ENCODE measurements around the gene RAP1A. TPM values are rescaled to one million over a fixed set of nuclear protein-coding genes. Genes with fewer than 3 reads are reported as not detected.
"Not testable (repeated sequence)": the region's sequence is repeated elsewhere in the genome, so short reads cannot be mapped to it uniquely, and the experiment has no call there.

RAP1A gene
- total RNA-seq, 1 donor from 2014 or later = 93.7 TPM

DNA sequence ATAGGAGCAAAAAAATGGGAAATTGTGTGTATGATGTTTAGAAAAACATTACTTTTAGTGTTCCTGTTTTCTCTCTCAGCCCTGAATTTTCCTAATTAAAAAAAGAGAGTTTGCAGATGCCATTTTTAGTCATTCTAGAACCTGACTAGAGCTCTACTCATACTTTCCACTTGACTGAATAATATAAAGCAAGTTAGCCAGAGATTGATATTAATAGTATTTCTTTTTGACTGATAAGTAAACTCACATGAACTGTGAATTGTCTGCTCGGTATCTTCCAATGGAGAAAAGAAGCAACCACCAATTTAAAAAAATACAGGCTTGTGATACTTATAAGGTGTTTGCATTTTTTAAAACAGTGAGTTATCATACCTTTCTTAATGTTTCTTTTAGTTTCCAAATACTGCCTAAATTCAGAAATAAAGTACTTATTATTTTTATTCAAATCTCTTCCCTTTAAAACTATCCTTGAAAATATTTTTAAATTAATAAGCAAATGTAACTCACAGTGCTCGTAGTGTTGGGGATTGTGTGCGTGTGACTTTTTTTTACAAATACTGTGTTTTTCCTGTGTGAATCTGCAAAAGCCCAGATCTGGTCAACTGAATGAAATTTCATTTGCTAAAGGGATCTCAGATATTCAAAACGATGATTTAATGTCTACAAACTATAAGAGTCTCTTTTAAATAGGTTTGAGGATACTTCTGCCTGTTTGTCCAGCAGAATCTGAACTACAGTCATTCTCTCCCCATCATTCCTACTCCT, 9.8 kb downstream of the RAP1A start:
- DNase-seq (ENCODE audit: low read depth) = no peak

DNA sequence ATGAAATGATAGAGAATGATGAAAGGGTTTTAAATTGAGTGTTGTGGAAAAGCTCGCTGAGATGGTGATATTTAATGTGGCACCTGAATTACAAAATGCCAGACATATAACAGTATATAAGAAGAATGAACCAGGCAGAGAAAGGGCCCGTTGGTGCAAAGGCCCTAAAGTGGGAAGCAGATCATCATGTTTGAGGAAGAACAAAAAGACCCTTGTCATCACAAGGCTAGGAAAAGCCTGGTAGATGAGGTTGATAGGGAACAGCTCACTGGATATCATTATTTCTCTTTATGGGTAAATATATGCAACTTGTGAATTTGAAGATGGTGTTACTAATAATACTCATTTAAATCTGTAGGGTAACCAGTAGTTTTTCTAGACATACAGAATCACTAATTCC, 11.0 kb downstream of the RAP1A start:
- DNase-seq (ENCODE audit: low read depth) = no peak

GRCh38 chr1:111631502-111631901, 11.9 kb downstream of the RAP1A start:
- DNase-seq (ENCODE audit: low read depth) = no peak

GRCh38 chr1:111632771-111633170, 13.2 kb downstream of the RAP1A start:
- not testable (repeated sequence) for DNase-seq (ENCODE audit: low read depth)

DNA sequence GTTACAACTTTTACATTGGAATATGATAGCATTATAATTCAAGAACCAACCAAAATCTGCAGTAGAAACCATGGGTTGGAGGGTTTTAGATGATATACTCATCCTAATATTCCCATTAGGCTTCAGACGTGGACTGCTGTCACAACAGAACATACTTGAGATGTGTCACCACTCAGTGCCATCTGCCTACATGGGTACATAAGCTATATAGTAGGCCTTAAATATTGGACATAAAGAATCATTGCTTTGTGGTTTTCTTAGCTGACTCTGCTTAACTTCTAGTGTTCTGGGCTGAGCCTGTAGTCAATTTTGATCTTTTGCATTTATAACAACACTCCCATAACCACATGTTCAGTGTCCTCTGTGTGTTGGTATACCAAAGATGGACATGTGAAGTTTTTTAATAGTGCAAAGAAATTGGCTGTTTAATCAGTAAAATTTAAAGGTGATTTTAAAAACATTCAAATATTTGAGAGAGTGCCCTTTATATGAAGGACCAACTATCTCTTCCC, 14.2 kb downstream of the RAP1A start:
- no peak for DNase-seq (ENCODE audit: low read depth)

DNA sequence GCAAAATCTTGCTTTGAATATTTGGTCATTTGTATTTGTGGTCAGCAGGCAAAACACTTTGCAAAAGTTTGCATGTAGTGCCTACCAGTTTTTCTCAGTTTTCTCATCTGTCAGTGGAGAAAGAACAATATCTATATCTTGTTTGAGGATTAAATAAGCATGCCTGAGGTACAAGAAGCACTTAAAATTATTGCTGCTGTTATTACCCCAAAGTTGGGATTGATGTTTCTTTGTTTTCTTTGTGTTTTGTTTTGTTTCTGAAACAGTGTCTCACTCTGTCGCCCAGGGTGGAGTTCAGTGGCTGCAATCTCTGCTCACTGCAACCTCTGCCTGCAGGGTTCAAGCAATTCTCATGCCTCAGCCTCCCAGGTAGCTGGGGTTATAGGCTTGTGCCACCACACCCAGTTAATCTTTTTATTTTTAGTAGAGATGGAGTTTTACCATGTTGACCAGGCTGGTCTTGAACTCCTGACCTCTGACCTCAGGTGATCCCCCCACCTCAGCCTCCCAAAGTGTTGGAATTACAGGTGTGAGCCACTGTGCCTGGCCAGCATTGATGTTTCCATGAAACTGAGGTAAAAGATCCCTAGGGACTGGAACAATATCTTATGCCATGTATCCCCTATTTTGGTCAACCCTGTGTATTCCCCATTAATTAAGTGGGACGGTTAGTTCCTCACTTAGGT, 15.9 kb downstream of the RAP1A start:
- DNase-seq (ENCODE audit: low read depth) = no peak

DNA sequence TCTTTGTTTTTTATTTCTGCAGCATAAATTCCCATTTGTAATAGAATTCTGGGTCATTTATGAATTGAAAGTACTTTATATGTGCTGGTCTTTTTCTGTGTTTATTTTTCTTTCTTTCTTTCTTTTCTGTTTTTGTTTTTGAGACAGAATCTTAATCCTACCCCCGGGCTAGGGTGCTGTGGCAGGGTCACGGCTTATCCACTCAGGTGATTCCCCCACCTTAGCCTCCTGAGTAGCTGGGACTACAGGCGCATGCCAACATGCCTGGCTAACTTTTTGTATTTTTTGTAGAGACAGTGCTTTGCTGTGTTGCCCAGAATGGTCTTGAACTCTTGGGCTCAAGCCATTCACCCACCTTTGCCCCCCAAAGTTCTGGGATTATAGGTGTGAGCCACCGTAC, 18.7 kb downstream of the RAP1A start:
- no peak for DNase-seq (ENCODE audit: low read depth)

GRCh38 chr1:111639602-111640198, 20.1 kb downstream of the RAP1A start:
- no peak for DNase-seq (ENCODE audit: low read depth)

GRCh38 chr1:111643097-111643496, 23.5 kb downstream of the RAP1A start:
- no peak for DNase-seq (ENCODE audit: low read depth)

DNA sequence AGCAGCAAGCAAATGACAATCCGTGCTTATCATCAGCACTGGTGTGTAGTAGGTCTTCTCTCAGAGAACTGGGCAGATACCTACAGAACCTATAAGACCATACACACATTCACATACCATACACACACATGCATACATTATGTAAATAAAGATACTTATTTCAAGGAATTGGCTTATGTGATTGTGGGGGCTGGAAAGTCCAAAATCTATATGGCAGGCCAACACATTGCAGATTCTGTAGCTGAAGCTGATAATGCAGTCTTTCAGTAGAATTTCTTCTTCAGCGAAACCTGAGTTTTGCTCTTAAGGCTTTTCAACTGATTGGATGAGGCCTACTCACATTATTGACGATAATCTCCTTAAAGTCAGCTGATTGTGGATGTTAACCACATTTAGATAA, 24.1 kb downstream of the RAP1A start:
- DNase-seq (ENCODE audit: low read depth) = no peak

- no peak for DNase-seq (ENCODE audit: low read depth)
Observed at GRCh38 chr1:111644506-111644905, 24.9 kb downstream of the RAP1A start.

DNA sequence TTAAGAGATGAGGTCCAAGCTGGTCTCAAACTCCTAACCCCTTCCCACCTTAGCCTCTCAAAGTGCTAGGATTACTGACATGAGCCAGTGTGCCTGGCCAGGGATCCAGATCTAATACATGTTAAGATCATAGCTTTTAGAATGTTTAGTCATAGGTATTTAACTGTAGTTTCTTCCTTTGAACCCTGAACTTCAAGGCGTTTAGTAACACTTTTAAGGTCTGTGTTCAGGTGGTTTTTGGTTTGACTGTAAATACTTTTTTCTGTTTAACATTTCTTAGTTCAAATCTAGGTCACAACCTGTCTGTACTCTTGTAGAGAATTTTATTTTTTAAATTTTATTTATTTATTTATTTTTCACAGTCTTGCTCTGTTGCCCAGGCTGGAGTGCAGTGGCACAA, 28.1 kb downstream of the RAP1A start:
- no peak for DNase-seq (ENCODE audit: low read depth)

GRCh38 chr1:111648806-111649205, 29.2 kb downstream of the RAP1A start:
- no peak for DNase-seq (ENCODE audit: low read depth)

DNA sequence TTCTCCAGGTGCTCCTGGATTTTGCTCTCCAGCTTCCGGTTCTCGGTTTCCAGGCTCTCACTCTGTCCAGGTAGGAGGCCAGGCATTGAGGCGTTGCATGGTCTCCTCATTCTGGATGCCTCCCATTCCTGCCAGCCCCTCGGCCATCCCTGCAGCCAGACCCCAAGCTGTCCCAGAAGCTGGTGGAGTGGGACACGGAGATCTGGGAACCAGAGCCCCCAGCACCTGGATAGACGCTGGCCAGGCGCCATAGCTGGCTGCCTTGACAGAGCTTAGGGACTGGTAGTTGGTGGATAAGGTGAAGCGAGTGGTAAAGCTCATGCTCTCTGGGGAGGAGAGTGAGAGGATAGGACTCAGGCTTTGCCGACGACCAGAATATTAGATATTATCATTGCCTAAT, 29.6 kb downstream of the RAP1A start:
- no peak for DNase-seq (ENCODE audit: low read depth)

GRCh38 chr1:111649648-111650047, 30.1 kb downstream of the RAP1A start:
- DNase-seq (ENCODE audit: low read depth) = no peak

- no peak for DNase-seq (ENCODE audit: low read depth)
Observed at GRCh38 chr1:111653709-111654108, 34.1 kb downstream of the RAP1A start.

DNA sequence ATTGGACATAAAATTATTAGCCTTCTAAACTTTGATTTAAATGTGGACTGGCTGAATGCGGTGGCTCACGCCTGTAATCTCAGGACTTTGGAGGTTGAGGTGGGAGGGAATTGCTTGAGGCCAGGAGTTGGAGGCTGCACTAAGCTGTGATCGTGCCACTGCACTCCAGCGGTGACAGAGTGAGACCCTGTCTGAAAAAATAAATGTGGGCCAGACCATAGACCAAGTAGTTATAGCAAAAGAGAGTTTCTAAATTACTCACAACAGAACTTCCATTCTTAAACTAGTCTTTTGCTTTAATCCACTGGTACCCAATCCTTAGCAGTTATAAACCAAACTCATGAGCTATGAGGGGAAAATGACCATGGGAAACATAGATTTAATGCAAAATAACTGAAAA, 35.2 kb downstream of the RAP1A start:
- no peak for DNase-seq (ENCODE audit: low read depth)

GRCh38 chr1:111656086-111657017, 36.8 kb downstream of the RAP1A start:
- DNase-seq (ENCODE audit: low read depth) = peak; percentile 93

- no peak for DNase-seq (ENCODE audit: low read depth)
Observed at GRCh38 chr1:111658622-111659021, 39.0 kb downstream of the RAP1A start.

DNA sequence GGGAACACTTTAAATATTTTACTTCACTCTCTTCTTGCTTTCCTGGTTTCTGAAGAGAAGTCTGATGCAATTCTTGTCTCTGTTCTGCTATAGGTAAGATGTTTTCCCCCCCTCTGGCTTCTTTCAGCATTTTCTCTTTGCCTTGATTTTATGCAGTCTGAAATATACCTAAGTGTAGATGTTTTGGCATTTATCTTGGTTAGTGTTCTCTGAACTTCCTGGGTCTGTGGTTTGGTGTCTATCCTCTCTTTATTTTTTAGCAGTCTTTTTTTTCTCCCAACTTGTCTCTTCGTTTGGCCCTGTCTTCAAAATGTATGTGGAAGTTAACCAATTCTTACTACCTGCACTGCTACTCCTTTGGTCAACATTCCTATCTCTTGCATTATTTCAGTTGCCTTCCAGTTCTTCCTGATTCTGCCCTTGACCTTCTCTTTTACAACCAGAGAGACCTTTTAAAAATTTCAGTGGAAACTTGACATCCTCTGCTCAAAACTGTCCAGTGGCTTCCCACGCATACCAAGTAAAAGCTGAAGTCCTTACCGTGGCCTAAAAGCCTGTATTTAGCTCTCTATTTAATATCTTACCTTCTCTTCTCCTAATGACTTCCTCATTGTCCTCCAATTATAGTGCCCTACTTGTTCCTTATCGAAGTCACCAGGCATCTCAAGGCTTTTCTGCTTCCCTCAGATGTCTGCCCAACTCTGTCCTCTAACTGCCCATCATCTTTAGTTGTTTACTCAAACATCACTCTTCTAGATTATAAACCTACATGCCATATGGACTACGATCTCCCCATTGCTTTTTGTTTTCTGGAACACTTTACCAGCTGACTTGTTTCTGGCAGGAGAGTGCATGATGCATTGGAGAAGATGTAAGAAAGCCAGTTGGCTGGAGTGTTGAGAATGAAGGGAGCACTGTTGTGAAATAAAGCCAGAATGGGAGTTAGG, 40.9 kb downstream of the RAP1A start:
- no peak for DNase-seq (ENCODE audit: low read depth)

DNA sequence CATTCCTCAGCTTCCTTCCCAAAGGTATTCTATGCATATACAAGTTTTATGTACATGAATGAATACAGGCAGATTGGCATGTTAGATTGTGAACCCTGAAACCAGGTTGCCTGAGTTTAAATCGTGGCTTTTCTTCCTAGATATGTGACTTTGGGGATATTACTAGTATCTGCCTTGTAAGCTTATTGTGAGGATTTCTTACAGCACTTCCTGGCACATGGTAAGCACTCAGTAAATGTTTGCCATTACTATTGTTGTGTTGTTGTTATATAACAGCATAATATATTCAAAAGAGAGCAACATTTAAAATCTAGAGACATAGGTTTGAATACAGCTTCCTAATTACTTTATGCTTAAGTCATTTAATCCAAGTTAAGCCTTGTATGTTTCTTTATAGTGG, 45.1 kb downstream of the RAP1A start:
- DNase-seq (ENCODE audit: low read depth) = no peak
